ENCODE results near the gene TMEM132D.

DNA sequence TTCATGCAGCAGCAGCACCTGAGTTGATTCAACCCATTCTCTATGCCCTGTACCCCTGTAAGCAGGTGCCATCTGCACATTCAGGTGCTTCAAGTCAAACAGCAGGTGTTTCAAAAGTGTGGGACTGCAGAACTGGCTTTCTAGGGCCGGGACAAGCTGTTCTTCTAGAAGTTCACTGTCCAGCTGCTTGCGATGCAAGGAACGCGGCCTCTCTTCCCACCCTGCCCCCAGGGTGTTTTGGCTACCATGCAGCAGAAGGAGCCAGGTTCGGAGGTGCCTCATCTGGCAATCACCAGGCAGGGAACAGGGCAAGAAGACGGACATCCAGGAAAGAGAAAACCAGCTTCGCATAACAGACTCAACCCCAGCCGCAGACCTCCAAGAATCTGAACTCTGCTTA, 35.2 kb downstream of the TMEM132D start:
- TF ChIP-seq POLR2A (IDR thresholded peaks at IDR 0.05; ENCODE audit: low read length) (no peak), GATA1 (IDR thresholded peaks at IDR 0.05; ENCODE audit: low read depth, low read length) (no peak)

Measured in erythroblast (primary cell).